Heart right ventricle (tissue), 16 donors: Measurements from ENCODE around the gene MRPL32. TPM values are rescaled to one million over a fixed set of nuclear protein-coding genes. Genes with fewer than 3 reads are reported as not detected.

Experiments used
- ATAC-seq, 8 donors: fragments of 200-7000 bp; cut with Tn5 transposase; one replicate each; pipeline ENCODE4 v1.9.1; 2020; ENCODE audit warnings: mild to moderate bottlenecking in 8 of 8, moderate library complexity in 8 of 8, moderate number of reproducible peaks in 1 of 8
- DNase-seq, 2 donors: peaks; one replicate each; pipeline ENCODE4 v3.0.0-alpha.2; 2020
- H3K27ac ChIP-seq, 10 donors: fragments of 200-600 bp; sonication (generic) in 2 of 10; one replicate each; pipeline versions ENCODE4 v1.5.0 to v1.8.0; 2020 to 2022; ENCODE audit warnings: mild to moderate bottlenecking in 3 of 10
- H3K27me3 ChIP-seq, 7 donors: fragments of 200-600 bp; one replicate each; pipeline ENCODE4 v1.8.0; 2021 to 2022; ENCODE audit warnings: mild to moderate bottlenecking in 2 of 7
- H3K36me3 ChIP-seq, 9 donors: fragments of 200-600 bp; sonication (generic) in 1 of 9; one replicate each; pipeline versions ENCODE4 v1.5.0 to v1.8.0; 2020 to 2022; ENCODE audit warnings: mild to moderate bottlenecking in 2 of 9
- H3K4me1 ChIP-seq, 9 donors: fragments of 200-600 bp; sonication (generic) in 1 of 9; one replicate each; pipeline versions ENCODE4 v1.5.0 to v1.8.0; 2020 to 2022; ENCODE audit warnings: mild to moderate bottlenecking in 4 of 9
- H3K4me3 ChIP-seq, 10 donors: fragments of 200-600 bp; sonication (generic) in 2 of 10; one replicate each; pipeline versions ENCODE4 v1.5.0 to v1.8.0; 2020 to 2022; ENCODE audit warnings: mild to moderate bottlenecking in 7 of 10, moderate library complexity in 2 of 10
- H3K9me3 ChIP-seq, 11 donors: fragments of 200-600 bp in 10 of 11; sonication (generic) in 2 of 11; one replicate each; pipeline versions ENCODE4 v1.5.0 to v1.8.0; 2013 to 2022; ENCODE audit warnings: mild to moderate bottlenecking in 2 of 11, control low read depth in 1 of 11, moderate library complexity in 1 of 11
- CTCF ChIP-seq, 9 donors: fragments of 200-600 bp; sonication (generic) in 2 of 9; IDR thresholded peaks; one replicate each; pipeline versions ENCODE4 v1.5.0 to v1.8.0; 2021 to 2022; ENCODE audit warnings: antibody characterized with exemption in 9 of 9, mild to moderate bottlenecking in 5 of 9, moderate library complexity in 1 of 9
- WGBS, 2 donors: extraction: QIAGEN DNeasy Blood & Tissue Kit; methylation state at CpG; one replicate each; pipeline ENCODE4 v1.1.7; 2013; ENCODE audit warnings: inconsistent platforms in 1 of 2; 5-methylcytosine and 5-hydroxymethylcytosine counted together
- intact Hi-C, 10 donors: fragments of 100-400 bp; cut with DNase I; formaldehyde crosslinking; loops; one replicate each; pipeline versions ENCODE4 v1.11.1 to v1.14.2; 2022
- polyA plus RNA-seq, 2 donors: library from polyadenylated mRNA; stranded (reverse); fragments of 200-250 nt; gene quantifications; one replicate each; pipeline ENCODE4 v1.2.3, GENCODE V29; 2013
- total RNA-seq, 10 donors: library from RNA; stranded (reverse); fragmentation: NEBNext Ultra II Directional in 3 of 10; extraction: Animal tissue kit (Norgen Biotek cat#: 25700) in 3 of 10; gene quantifications; one replicate each; pipeline versions ENCODE4 v1.2.1 to v1.2.4, GENCODE V29; 2021 to 2023
- donor health status: Arrhythmogenic right ventricular cardiomyopathy.
- donor health status: ischemic (EF 13 %, LVEDD 7.1; RV severe dilation, severe dysfunction).
- donor health status: healthy with polysubstance abuse.
- donor health status: DM: no; HTN: yes; CAD: no.
- donor health status: DM: no; HTN: no; CAD: no.
- donor health status: ischemic (EF 25% LVEDD 6.9; RV normal size, moderate dysfunction).
- donor health status: ischemic (EF 25% LVEDD 5.7; RV mildly dilated, moderate dysfunction).
- donor health status: healthy.
- donor health status: DM: yes; HTN: yes; CAD: no.
- donor health status: Ischemic cardiomyopathy.
- donor health status: ischemic (EF 35%, LVEDD 5.7; RV mildly dilated, moderate dysfunction).
- donor health status: nonischemic (EF 11% LVEDD 7.7; RV severe dilation, severe dysfunction).
- donor health status: DM: yes; HTN: yes; CAD: no.
- donor health status: PGD.
- donor health status: ischemic (EF 29% LVEDD 5.4; RV normal size, mild dysfunction).
- donor health status: nonischemic (EF 23%, LVEDD 6.1; RV moderate dilation, normal function).

Gene MRPL32
- total and polyA plus RNA-seq, 12 donors = 45.7 to 99.2 (median 59.1) TPM

DNA sequence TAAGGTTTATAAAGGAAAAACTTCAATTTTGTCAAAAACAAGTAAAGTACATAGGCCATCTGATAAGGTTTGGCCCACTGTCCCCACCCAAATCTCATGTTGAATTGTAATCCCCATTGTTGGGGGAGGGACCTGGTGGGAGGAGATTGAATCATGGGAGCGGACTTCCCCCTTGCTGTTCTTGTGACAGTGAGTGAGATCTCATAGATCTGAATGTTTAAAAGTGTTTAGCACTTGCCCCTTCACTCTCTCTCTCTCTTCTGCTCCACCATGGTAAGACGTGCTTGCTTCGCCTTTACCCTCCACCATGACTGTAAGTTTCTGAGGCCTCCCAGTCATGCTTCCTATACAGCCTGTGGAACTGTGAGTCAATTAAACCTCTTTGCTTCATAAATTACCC is 18.2 kb downstream of the MRPL32 start:
- H3K4me1 ChIP-seq = peaks cover 0 to 5% (median 0%) of the 10 kb centered on the region in 9 donors
- ATAC-seq (no peak), DNase-seq (no peak)
- no peak overlapping the region for H3K27ac ChIP-seq
- H3K9me3 ChIP-seq = no peaks in the 10 kb centered on the region
- 60 to 61% methylated on average over 3 of the region's 3 CpGs for WGBS, 2 donors
- intact Hi-C loops = no loop called here
- H3K36me3 ChIP-seq = no peaks in the 10 kb centered on the region
- TF ChIP-seq CTCF (IDR thresholded peaks at IDR 0.05) = no peak
- H3K4me3 ChIP-seq = no peak overlapping the region
- no peaks in the 10 kb centered on the region for H3K27me3 ChIP-seq

DNA sequence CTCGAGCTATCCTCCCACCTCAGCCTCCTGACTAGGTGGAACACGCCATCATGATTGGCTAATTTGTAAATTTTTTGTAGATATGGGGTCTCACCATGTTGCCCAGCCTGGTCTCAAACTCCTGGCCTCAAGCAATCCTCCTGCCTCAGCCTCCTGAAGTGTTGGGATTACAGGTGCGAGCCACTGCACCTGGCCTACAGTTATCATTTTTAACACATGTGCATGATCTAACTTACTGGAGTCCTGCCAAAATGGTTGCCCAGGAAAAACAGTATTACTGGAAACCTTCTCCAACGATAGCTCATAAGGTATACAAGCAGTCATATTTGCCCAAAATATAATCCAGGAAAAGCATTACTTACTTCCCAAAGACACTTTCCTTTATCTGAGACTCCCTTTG is 20.2 kb downstream of the MRPL32 start:
- H3K36me3 ChIP-seq = no peaks in the 10 kb centered on the region
- H3K4me1 ChIP-seq = no peaks in the 10 kb centered on the region
- no peak overlapping the region for H3K4me3 ChIP-seq
- peaks cover 0 to 14% (median 0%) of the 10 kb centered on the region in 11 donors for H3K9me3 ChIP-seq
- intact Hi-C loops = no loop called here
- H3K27me3 ChIP-seq = no peaks in the 10 kb centered on the region
- H3K27ac ChIP-seq = no peak overlapping the region
- ATAC-seq (no peak), DNase-seq (no peak)
- WGBS, 2 donors = 73 to 75% methylated on average over 4 of the region's 4 CpGs
- no peak for TF ChIP-seq CTCF (IDR thresholded peaks at IDR 0.05)

- no peak overlapping the region for H3K27ac ChIP-seq
- H3K27me3 ChIP-seq = no peaks in the 10 kb centered on the region
- H3K36me3 ChIP-seq = no peaks in the 10 kb centered on the region
- intact Hi-C loops = no loop called here
- peaks cover 0 to 14% (median 0%) of the 10 kb centered on the region in 11 donors for H3K9me3 ChIP-seq
- WGBS, 2 donors = 88% methylated on average over 4 of the region's 4 CpGs
- H3K4me3 ChIP-seq = no peak overlapping the region
- TF ChIP-seq CTCF (IDR thresholded peaks at IDR 0.05) = no peak
- ATAC-seq (no peak), DNase-seq (no peak)
- no peaks in the 10 kb centered on the region for H3K4me1 ChIP-seq
Measured at GRCh38 chr7:42953994-42954393, 21.8 kb downstream of the MRPL32 start.

DNA sequence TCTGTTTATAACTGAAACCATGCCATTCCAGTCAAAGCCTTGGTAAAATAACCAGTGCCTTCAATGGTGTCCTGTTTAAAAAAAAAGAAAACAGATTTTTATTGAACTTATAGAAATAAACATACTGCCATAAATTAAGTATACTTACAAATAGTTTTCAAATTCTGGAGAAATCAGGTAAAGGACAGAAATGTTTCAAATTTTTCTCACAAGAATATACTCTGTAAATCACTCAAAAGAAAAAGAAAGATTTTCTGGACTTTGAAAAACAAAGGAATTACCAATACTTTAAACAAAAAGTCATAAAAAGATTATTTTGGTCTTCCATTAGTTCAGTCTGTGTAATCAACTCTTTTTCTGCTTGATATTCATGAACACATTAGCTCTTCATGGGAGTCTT is 23.9 kb downstream of the MRPL32 start:
- no peaks in the 10 kb centered on the region for H3K36me3 ChIP-seq
- peaks cover 0 to 14% (median 0%) of the 10 kb centered on the region in 11 donors for H3K9me3 ChIP-seq
- no peaks in the 10 kb centered on the region for H3K4me1 ChIP-seq
- intact Hi-C loops = no loop called here
- no peak overlapping the region for H3K4me3 ChIP-seq
- ATAC-seq (no peak), DNase-seq (no peak)
- H3K27me3 ChIP-seq = peaks cover 0 to 6% (median 0%) of the 10 kb centered on the region in 7 donors
- H3K27ac ChIP-seq = no peak overlapping the region
- no peak for TF ChIP-seq CTCF (IDR thresholded peaks at IDR 0.05)
